ENCODE data around the gene CFAP299.
"Not testable (repeated sequence)": the region's sequence is repeated elsewhere in the genome, so short reads cannot be mapped to it uniquely, and the experiment has no call there.

The CFAP299 gene

DNA sequence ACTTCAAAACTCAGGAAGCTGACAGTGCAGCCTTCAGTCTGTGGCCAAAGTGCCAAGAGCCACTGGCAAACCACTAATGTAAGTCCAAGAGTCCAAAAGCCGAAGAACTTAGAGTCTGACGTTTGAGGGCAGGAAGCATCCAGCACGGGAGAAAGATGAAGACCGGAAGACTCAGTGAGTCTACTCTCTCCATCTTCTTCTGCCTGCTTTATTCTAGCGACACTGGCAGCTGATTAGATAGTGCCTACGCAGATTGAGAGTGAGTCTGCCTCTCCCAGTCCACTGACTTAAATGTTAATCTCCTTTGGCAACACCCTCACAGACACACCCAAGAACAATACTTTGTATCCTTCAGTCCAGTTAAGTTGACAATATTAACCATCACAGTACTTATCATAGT is 414.0 kb downstream of the CFAP299 start:
- H3K36me3 ChIP-seq (ENCODE audit: insufficient read depth, low read depth, low read length); H3K4me3 ChIP-seq (ENCODE audit: low read length); H3K9me3 ChIP-seq (ENCODE audit: insufficient read depth, low read depth, low read length); H3K9ac ChIP-seq (ENCODE audit: low read depth, low read length); H3K4me1 ChIP-seq (ENCODE audit: insufficient read depth, low read length); H3K27me3 ChIP-seq (ENCODE audit: insufficient read depth, low read length); H3K27ac ChIP-seq (ENCODE audit: low read length): not testable (repeated sequence)

DNA sequence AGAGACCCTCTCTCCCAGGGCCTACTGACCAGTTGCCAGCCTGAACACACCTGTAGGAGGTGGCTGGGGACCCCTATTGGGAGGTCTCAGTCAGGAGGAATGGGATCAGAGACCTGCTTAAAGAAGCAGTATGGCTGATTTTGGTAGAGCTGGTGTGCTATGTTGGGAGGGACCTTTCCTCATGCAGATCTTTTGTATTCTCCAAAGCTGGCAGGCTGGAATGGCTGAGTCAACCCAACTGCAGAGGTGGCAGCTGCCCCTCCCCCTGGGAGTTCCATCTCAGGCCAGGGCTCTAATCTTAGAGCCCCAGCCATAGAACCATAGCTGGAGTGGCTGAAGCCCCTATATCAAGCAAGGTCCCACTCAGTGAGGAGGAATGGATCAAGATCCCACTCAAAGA is 415.7 kb downstream of the CFAP299 start:
- H3K9ac ChIP-seq (ENCODE audit: low read depth, low read length): no peak overlapping the region
- H3K4me1 ChIP-seq (ENCODE audit: insufficient read depth, low read length): no peaks in the 10 kb centered on the region
- H3K4me3 ChIP-seq (ENCODE audit: low read length): no peak overlapping the region
- H3K27me3 ChIP-seq (ENCODE audit: insufficient read depth, low read length): no peaks in the 10 kb centered on the region; the same call in 1 of the 2 replicates
- H3K9me3 ChIP-seq (ENCODE audit: insufficient read depth, low read depth, low read length): no peaks in the 10 kb centered on the region
- no peaks in the 10 kb centered on the region for H3K36me3 ChIP-seq (ENCODE audit: insufficient read depth, low read depth, low read length)
- H3K27ac ChIP-seq (ENCODE audit: low read length): no peak overlapping the region

GRCh38 chr4:80767944-80768343 is 432.4 kb downstream of the CFAP299 start:
- no peak overlapping the region for H3K4me3 ChIP-seq (ENCODE audit: low read length)
- H3K27me3 ChIP-seq (ENCODE audit: insufficient read depth, low read length): no peaks in the 10 kb centered on the region
- H3K9ac ChIP-seq (ENCODE audit: low read depth, low read length): no peak overlapping the region
- H3K9me3 ChIP-seq (ENCODE audit: insufficient read depth, low read depth, low read length): no peaks in the 10 kb centered on the region
- H3K36me3 ChIP-seq (ENCODE audit: insufficient read depth, low read depth, low read length): no peaks in the 10 kb centered on the region
- H3K4me1 ChIP-seq (ENCODE audit: insufficient read depth, low read length): no peaks in the 10 kb centered on the region
- no peak overlapping the region for H3K27ac ChIP-seq (ENCODE audit: low read length)

DNA sequence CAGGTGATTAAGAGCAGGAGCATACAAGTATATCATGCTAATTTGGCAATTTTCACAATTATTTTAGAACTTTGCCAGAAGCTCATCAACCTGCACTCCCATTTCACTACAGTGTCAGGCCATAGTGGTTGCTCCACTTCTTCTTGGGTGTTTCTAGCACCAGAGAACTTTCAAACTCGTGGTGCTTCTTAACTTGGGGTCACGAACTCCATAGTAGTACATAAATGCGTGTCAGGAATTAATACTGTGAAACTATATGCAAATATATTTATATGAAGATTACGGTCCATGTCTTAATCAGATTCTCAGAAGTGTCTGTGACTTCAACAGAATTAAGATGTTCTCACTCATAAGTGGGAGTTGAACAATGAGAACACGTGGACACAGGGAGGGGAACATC is 440.6 kb downstream of the CFAP299 start:
- H3K4me3 ChIP-seq (ENCODE audit: low read length): no peak overlapping the region
- H3K4me1 ChIP-seq (ENCODE audit: insufficient read depth, low read length): no peaks in the 10 kb centered on the region
- H3K9me3 ChIP-seq (ENCODE audit: insufficient read depth, low read depth, low read length): no peaks in the 10 kb centered on the region
- no peak overlapping the region for H3K9ac ChIP-seq (ENCODE audit: low read depth, low read length)
- H3K27ac ChIP-seq (ENCODE audit: low read length): no peak overlapping the region
- no peaks in the 10 kb centered on the region for H3K36me3 ChIP-seq (ENCODE audit: insufficient read depth, low read depth, low read length)
- no peaks in the 10 kb centered on the region for H3K27me3 ChIP-seq (ENCODE audit: insufficient read depth, low read length)

DNA sequence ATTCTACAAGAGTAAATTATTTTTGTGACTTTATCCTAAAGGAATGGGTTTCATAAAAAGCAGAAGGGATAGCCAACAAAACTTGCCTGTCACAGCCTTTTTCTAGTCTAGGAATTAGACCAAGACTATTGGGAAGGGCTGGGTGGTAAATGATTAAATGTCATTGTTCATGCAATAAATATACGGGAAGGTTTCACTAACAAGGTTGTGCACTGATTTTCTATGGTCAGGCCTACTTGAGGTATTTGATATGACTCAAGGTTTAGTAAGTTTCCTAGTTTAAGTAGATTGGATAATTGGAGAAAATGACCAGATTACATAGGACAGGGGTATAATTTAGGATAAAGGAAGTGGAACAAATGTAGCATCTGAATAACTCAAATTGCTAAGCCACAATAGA is 445.9 kb downstream of the CFAP299 start:
- Histone ChIP-seq H3K27ac (ENCODE audit: low read length) (no peak overlapping the region), H3K4me1 (ENCODE audit: insufficient read depth, low read length) (no peaks in the 10 kb centered on the region), H3K9me3 (ENCODE audit: insufficient read depth, low read depth, low read length) (no peaks in the 10 kb centered on the region), H3K9ac (ENCODE audit: low read depth, low read length) (no peak overlapping the region), H3K4me3 (ENCODE audit: low read length) (no peak overlapping the region), H3K36me3 (ENCODE audit: insufficient read depth, low read depth, low read length) (no peaks in the 10 kb centered on the region), H3K27me3 (ENCODE audit: insufficient read depth, low read length) (no peaks in the 10 kb centered on the region)

DNA sequence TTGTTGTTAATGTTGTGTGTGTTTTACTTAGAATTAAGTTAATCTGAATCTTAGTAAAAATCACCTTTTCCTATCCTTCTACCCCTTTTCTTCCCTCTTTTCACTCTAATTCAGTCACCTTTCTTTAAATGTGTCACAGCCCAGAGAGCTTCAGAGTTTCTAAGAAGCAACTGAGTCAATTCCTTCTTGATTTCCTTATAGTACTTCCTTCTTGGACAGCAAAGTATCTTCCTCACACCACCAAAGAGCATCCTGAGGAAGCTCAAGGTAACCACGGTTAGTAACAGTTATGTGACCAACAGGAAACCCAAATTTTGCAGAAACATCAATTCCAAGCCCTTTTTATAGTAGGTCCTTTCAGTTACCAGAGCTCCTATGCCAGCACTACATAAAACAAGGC is 451.8 kb downstream of the CFAP299 start:
- Histone ChIP-seq H3K4me3 (ENCODE audit: low read length) (no peak overlapping the region), H3K4me1 (ENCODE audit: insufficient read depth, low read length) (no peaks in the 10 kb centered on the region), H3K27ac (ENCODE audit: low read length) (no peak overlapping the region), H3K27me3 (ENCODE audit: insufficient read depth, low read length) (no peaks in the 10 kb centered on the region), H3K9me3 (ENCODE audit: insufficient read depth, low read depth, low read length) (no peaks in the 10 kb centered on the region), H3K9ac (ENCODE audit: low read depth, low read length) (no peak overlapping the region), H3K36me3 (ENCODE audit: insufficient read depth, low read depth, low read length) (no peaks in the 10 kb centered on the region)

GRCh38 chr4:80788798-80789197 is 453.3 kb downstream of the CFAP299 start:
- H3K4me3 ChIP-seq (ENCODE audit: low read length): no peak overlapping the region
- no peaks in the 10 kb centered on the region for H3K36me3 ChIP-seq (ENCODE audit: insufficient read depth, low read depth, low read length)
- H3K27ac ChIP-seq (ENCODE audit: low read length): no peak overlapping the region
- H3K9me3 ChIP-seq (ENCODE audit: insufficient read depth, low read depth, low read length): no peaks in the 10 kb centered on the region
- H3K4me1 ChIP-seq (ENCODE audit: insufficient read depth, low read length): no peaks in the 10 kb centered on the region
- H3K9ac ChIP-seq (ENCODE audit: low read depth, low read length): no peak overlapping the region
- H3K27me3 ChIP-seq (ENCODE audit: insufficient read depth, low read length): no peaks in the 10 kb centered on the region

DNA sequence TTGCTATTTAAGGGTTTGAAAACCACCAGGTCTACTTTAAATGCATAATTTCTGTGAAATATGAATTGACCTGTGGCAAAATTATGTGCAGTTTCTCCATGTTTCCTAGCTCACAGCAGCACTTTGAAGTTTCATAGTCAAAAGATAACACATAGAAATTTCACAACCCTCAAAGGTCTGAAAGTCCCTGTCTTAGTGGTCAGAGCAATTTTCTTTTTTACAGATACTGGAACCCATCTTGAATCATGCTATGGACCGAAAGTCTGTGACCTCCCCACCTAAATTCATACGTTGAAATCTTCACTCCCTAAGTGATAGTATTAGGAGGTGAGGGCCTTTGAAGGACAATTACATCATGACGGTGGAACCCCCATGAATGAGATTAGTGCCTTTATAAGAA is 454.6 kb downstream of the CFAP299 start:
- H3K4me3 ChIP-seq (ENCODE audit: low read length): no peak overlapping the region
- no peak overlapping the region for H3K27ac ChIP-seq (ENCODE audit: low read length)
- H3K9me3 ChIP-seq (ENCODE audit: insufficient read depth, low read depth, low read length): no peaks in the 10 kb centered on the region
- no peaks in the 10 kb centered on the region for H3K27me3 ChIP-seq (ENCODE audit: insufficient read depth, low read length)
- no peaks in the 10 kb centered on the region for H3K36me3 ChIP-seq (ENCODE audit: insufficient read depth, low read depth, low read length)
- H3K9ac ChIP-seq (ENCODE audit: low read depth, low read length): no peak overlapping the region
- no peaks in the 10 kb centered on the region for H3K4me1 ChIP-seq (ENCODE audit: insufficient read depth, low read length)

DNA sequence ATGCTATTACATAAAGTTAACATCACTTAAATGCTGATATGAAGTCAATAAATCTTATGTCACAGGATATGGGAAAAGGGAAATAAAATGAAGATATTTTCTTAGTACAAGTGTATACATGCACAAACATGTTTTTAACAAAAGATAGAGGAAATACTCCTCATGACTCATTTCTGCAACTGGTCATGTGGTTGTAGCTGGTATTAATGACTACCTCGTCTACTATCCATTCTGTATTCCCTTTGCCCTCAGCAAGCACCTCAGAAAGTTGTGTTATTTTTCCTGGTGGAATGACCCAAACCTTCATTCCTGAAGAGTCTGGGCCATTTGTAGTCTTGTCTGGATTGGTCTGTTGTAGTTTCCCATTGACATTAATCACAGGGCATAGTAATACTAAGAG is 458.1 kb downstream of the CFAP299 start:
- not testable (repeated sequence) for H3K9ac ChIP-seq (ENCODE audit: low read depth, low read length); H3K4me1 ChIP-seq (ENCODE audit: insufficient read depth, low read length); H3K9me3 ChIP-seq (ENCODE audit: insufficient read depth, low read depth, low read length); H3K4me3 ChIP-seq (ENCODE audit: low read length); H3K36me3 ChIP-seq (ENCODE audit: insufficient read depth, low read depth, low read length); H3K27me3 ChIP-seq (ENCODE audit: insufficient read depth, low read length); H3K27ac ChIP-seq (ENCODE audit: low read length)

- Histone ChIP-seq H3K27ac (ENCODE audit: low read length) (no peak overlapping the region), H3K27me3 (ENCODE audit: insufficient read depth, low read length) (no peaks in the 10 kb centered on the region)
Observed at GRCh38 chr4:80798082-80798481, 462.6 kb downstream of the CFAP299 start.

DNA sequence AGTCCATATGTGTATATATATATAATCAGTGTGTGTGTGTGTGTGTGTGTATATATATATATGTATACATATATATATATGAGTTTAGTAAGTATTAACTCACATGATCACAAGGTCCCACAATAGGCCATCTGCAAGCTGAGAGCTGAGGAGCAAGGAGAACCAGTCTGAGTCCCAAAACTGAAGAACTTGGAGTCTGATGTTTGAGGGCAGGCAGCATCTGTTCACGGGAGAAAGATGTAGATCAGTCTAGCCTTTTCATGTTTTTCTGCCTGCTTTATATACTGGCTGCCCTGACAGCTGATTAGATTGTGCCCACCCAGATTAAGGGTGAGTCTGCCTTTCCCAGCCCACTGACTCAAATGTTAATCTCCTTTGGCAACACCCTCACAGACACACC is 465.2 kb downstream of the CFAP299 start:
- H3K4me3 ChIP-seq (ENCODE audit: low read length); H3K9ac ChIP-seq (ENCODE audit: low read depth, low read length); H3K36me3 ChIP-seq (ENCODE audit: insufficient read depth, low read depth, low read length); H3K9me3 ChIP-seq (ENCODE audit: insufficient read depth, low read depth, low read length); H3K27ac ChIP-seq (ENCODE audit: low read length); H3K27me3 ChIP-seq (ENCODE audit: insufficient read depth, low read length); H3K4me1 ChIP-seq (ENCODE audit: insufficient read depth, low read length): not testable (repeated sequence)

More at GRCh38 chr4:80798082-80798481, 462.6 kb downstream of the CFAP299 start:
- peaks cover 4% of the 10 kb centered on the region; the same call in 1 of the 2 replicates for H3K9me3 ChIP-seq (ENCODE audit: insufficient read depth, low read depth, low read length)
- H3K9ac ChIP-seq (ENCODE audit: low read depth, low read length): no peak overlapping the region
- H3K36me3 ChIP-seq (ENCODE audit: insufficient read depth, low read depth, low read length): no peaks in the 10 kb centered on the region
- no peak overlapping the region for H3K4me3 ChIP-seq (ENCODE audit: low read length)
- no peaks in the 10 kb centered on the region for H3K4me1 ChIP-seq (ENCODE audit: insufficient read depth, low read length)

DNA sequence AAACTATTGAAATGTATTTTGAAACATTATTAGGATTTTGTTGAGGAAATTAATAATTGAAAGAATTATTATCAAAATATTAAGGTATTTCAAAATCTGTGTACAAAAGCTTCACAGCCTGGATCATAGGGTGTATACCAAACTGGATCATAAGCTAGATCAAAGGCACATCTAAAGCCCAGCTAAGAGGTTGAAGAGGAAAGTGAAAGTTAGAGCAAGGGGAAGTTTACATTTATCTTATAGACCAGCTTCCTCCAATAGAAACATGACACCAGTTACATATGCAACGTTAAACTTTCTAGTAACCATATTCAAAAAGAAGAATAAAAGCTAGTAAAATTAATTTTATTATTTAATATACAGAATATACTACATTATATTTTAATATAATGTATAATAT is 467.8 kb downstream of the CFAP299 start:
- Histone ChIP-seq H3K27ac (ENCODE audit: low read length) (no peak overlapping the region), H3K36me3 (ENCODE audit: insufficient read depth, low read depth, low read length) (no peaks in the 10 kb centered on the region), H3K4me1 (ENCODE audit: insufficient read depth, low read length) (no peaks in the 10 kb centered on the region), H3K4me3 (ENCODE audit: low read length) (no peak overlapping the region), H3K9me3 (ENCODE audit: insufficient read depth, low read depth, low read length) (no peaks in the 10 kb centered on the region), H3K9ac (ENCODE audit: low read depth, low read length) (no peak overlapping the region), H3K27me3 (ENCODE audit: insufficient read depth, low read length) (no peaks in the 10 kb centered on the region)

GRCh38 chr4:80806472-80806871 is 470.9 kb downstream of the CFAP299 start:
- H3K4me1 ChIP-seq (ENCODE audit: insufficient read depth, low read length): no peaks in the 10 kb centered on the region
- no peaks in the 10 kb centered on the region for H3K9me3 ChIP-seq (ENCODE audit: insufficient read depth, low read depth, low read length)
- no peak overlapping the region for H3K4me3 ChIP-seq (ENCODE audit: low read length)
- H3K27ac ChIP-seq (ENCODE audit: low read length): no peak overlapping the region
- H3K9ac ChIP-seq (ENCODE audit: low read depth, low read length): no peak overlapping the region
- no peaks in the 10 kb centered on the region for H3K27me3 ChIP-seq (ENCODE audit: insufficient read depth, low read length)
- H3K36me3 ChIP-seq (ENCODE audit: insufficient read depth, low read depth, low read length): no peaks in the 10 kb centered on the region
